Progenitor cell of endocrine pancreas (in vitro differentiated cells): ENCODE data around the gene SPTLC2. TPM values are rescaled to one million over a fixed set of nuclear protein-coding genes. Genes with fewer than 3 reads are reported as not detected.

Experiments used
- DNase-seq: peaks from one replicate; pipeline ENCODE4 v3.0.0; 2021; ENCODE audit warnings: low spot score; ENCODE audit not compliant: unreplicated experiment
- H3K27ac Mint-ChIP-seq: 2 replicates; pipeline ENCODE4 v1.8.0; 2021; ENCODE audit warnings: mild to moderate bottlenecking, moderate library complexity, mixed read lengths
- H3K27me3 Mint-ChIP-seq: 2 replicates; pipeline ENCODE4 v1.8.0; 2021; ENCODE audit warnings: mixed read lengths
- H3K36me3 Mint-ChIP-seq: 2 replicates; pipeline ENCODE4 v1.8.0; 2022; ENCODE audit warnings: mixed read lengths; ENCODE audit not compliant: insufficient read depth
- H3K4me1 Mint-ChIP-seq: 2 replicates; pipeline ENCODE4 v1.8.0; 2021; ENCODE audit warnings: low read depth, mixed read lengths
- H3K4me3 Mint-ChIP-seq: 2 replicates; pipeline ENCODE4 v1.8.0; 2021; ENCODE audit warnings: low read depth, mild to moderate bottlenecking, moderate library complexity, mixed read lengths
- H3K9me3 Mint-ChIP-seq: 2 replicates; pipeline ENCODE4 v1.8.0; 2021; ENCODE audit warnings: low read depth, mixed read lengths
- total RNA-seq: library from RNA; stranded (reverse); gene quantifications from 2 replicates; pipeline ENCODE4 v1.2.1, GENCODE V29; 2021
- TF ChIP-seq, protein P1 (sequence below): fragments of 200-600 bp; sonication (generic); IDR thresholded peaks from one replicate; pipeline ENCODE4 v1.5.0; 2021; ENCODE audit warnings: antibody characterized with exemption, mild to moderate bottlenecking; ENCODE audit not compliant: unreplicated experiment

SPTLC2 gene
- total RNA-seq, 1 donor from 2014 or later: 53.6 TPM

DNA sequence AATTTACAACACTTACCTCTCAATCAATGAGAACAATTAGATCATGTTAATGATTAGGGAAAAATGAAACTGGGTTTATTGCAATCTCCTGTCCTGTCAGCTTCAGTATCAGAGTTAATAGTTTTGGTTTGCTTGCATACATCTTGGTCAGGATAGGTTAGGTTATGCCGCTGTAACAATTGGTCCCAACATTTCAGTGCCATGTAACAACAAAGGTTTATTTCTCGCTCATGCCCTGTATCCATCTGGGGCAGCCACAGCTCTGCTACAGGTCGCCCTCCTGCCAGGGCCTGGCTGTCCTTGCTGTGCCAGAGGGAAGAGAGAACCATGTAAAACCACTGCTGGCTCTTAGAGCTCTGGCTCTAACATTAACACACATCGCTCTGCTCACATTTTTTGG, 30.5 kb upstream of the SPTLC2 start:
- Mint-ChIP-seq H3K27me3 (no peaks in the 10 kb centered on the region), H3K4me1 (peaks cover 2% of the 10 kb centered on the region), H3K4me3 (no peak overlapping the region), H3K27ac (no peak overlapping the region), H3K9me3 (peaks cover 8% of the 10 kb centered on the region), H3K36me3 (no peaks in the 10 kb centered on the region)
- no peak for DNase-seq
- TF ChIP-seq, protein P1, sequence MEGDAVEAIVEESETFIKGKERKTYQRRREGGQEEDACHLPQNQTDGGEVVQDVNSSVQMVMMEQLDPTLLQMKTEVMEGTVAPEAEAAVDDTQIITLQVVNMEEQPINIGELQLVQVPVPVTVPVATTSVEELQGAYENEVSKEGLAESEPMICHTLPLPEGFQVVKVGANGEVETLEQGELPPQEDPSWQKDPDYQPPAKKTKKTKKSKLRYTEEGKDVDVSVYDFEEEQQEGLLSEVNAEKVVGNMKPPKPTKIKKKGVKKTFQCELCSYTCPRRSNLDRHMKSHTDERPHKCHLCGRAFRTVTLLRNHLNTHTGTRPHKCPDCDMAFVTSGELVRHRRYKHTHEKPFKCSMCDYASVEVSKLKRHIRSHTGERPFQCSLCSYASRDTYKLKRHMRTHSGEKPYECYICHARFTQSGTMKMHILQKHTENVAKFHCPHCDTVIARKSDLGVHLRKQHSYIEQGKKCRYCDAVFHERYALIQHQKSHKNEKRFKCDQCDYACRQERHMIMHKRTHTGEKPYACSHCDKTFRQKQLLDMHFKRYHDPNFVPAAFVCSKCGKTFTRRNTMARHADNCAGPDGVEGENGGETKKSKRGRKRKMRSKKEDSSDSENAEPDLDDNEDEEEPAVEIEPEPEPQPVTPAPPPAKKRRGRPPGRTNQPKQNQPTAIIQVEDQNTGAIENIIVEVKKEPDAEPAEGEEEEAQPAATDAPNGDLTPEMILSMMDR: no peak

DNA sequence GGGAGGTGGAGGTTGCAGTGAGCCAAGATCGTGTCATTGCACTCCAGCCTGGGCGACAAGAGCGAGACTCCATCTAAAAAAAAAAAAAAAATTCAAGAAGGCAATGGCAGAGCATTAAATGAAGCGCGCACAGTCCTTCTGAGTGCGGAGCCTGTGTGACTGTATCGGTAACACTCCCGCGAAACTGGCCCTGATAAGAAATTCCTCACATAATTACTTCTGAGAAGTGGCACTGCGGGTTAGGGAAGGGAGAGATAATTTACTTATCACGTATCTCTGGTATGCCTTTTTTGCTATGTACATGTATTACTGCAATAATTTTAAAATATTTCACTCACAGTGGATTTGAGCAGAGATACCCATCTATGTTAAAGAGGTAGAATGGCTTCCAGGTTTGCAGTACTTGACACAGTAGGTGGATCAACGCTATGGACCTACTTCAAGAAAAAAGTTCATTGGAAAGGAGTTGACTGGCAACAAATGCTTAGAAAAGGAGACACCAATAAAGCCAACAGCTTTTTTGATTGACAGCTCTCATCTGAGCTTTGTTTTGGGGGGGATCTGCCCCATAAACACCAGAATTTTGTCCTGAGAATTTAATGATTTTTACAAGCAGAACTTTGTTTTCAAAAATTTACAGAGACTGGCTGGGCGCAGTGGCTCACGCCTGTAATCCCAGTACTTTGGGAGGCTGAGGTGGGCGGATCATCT, 29.2 kb upstream of the SPTLC2 start:
- Mint-ChIP-seq H3K27me3 (no peaks in the 10 kb centered on the region), H3K9me3 (peaks cover 8% of the 10 kb centered on the region), H3K36me3 (no peaks in the 10 kb centered on the region), H3K27ac (no peak overlapping the region), H3K4me3 (no peak overlapping the region), H3K4me1 (peaks cover 2% of the 10 kb centered on the region)
- TF ChIP-seq, protein P1: no peak
- no peak for DNase-seq

DNA sequence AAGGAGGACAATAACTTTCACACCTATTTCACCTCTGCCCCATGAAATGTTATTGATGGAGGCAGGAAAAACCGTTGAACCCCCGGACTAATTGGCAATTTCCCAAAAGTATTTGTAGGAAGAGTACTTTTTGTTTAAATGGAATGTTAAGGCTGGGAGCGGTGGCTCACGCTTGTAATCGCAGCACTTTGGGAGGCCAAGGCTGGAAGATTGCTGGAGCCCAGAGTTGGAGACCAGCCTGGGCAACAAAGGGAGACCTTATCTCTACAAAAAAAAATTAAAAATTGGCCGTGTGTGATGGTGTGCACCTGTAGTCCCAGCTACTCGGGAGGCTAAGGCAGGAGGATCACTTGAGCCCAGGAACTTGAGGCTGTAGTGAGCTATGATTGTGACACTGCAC, 26.0 kb upstream of the SPTLC2 start:
- Mint-ChIP-seq H3K36me3 (no peaks in the 10 kb centered on the region), H3K27ac (no peak overlapping the region), H3K4me1 (no peaks in the 10 kb centered on the region), H3K27me3 (no peaks in the 10 kb centered on the region), H3K9me3 (peaks cover 11% of the 10 kb centered on the region), H3K4me3 (no peak overlapping the region)
- DNase-seq: no peak
- TF ChIP-seq, protein P1: no peak

- peaks cover 11% of the 10 kb centered on the region for H3K9me3 Mint-ChIP-seq
Observed at GRCh38 chr14:77641534-77642341, 25.3 kb upstream of the SPTLC2 start.

DNA sequence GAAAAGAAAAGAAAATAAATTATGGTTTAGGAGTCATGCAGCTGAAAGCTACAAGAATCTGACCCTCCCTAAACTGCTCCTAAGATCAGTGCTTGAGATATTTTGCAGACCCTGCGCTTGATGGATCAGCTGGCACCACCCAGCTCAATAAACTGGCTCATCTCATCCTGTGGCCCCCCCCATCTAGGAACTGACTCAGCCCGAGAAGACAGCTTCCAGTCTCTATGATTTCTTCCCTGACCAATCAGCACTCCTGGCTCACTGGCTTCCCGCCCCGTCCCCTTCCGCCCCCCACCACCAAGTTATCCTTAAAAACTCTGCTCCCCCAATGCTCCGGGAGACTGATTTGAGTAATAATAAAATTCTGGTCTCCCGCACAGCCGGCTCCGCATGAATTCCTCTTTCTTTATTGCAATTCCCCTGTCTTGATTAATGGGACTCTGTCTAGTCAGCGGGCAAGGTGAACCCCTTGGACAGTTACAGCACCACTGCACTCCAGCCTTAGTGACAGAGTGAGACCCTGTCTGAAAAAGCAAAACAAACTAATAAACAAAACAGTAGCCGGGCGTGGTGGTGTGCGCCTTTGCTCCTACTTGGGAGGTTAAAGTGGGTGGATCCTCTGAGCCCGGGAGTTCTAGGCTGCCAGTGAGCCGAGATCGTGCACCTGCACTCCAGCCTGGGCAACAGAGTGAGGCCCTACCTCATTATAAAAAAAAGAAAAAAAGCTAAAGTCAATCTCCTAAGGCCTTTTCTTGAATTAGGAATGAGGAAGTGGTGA, 24.5 kb upstream of the SPTLC2 start:
- H3K9me3 Mint-ChIP-seq: peaks cover 13% of the 10 kb centered on the region
- H3K36me3 Mint-ChIP-seq: no peaks in the 10 kb centered on the region
- H3K27ac Mint-ChIP-seq: no peak overlapping the region
- TF ChIP-seq, protein P1: no peak
- H3K4me1 Mint-ChIP-seq: no peaks in the 10 kb centered on the region
- no peak overlapping the region for H3K4me3 Mint-ChIP-seq
- H3K27me3 Mint-ChIP-seq: no peaks in the 10 kb centered on the region
- no peak for DNase-seq

More at GRCh38 chr14:77641534-77642341, 25.3 kb upstream of the SPTLC2 start:
- TF ChIP-seq, protein P1: no peak
- H3K27ac Mint-ChIP-seq: no peak overlapping the region
- H3K36me3 Mint-ChIP-seq: no peaks in the 10 kb centered on the region
- H3K4me3 Mint-ChIP-seq: no peak overlapping the region
- H3K27me3 Mint-ChIP-seq: no peaks in the 10 kb centered on the region
- no peaks in the 10 kb centered on the region for H3K4me1 Mint-ChIP-seq
- no peak for DNase-seq
